Colon (tissue), 2 donors: ENCODE results near the gene SLC35B2.

ENCODE experiments used
- FAIRE-seq: peaks from 2 replicates; lab custom pipeline; 2012; peaks lifted over from hg19 to GRCh38; lab: Jason Lieb, UNC
- donor health status: control.
- donor health status: control.

Gene SLC35B2

DNA sequence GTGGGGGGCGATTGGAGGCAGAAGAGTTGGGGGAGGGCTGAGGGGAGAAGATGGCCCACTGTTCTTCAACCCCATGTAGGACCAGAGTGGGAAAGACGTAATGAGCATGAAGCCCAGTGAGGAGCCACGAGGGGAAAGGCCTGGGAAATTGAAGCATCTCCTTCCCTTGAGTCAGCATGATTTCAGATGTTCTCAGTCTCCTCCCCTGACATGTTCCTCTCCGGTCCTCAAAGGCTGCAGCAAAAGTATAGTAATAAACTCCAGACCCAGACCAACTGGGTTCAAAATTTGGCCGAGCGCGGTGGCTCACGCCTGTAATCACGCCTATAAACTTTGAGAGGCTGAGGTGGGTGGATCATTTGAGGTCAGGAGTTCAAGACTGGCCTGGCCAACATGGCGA is 9.9 kb upstream of the SLC35B2 start:
- no peak for FAIRE-seq

DNA sequence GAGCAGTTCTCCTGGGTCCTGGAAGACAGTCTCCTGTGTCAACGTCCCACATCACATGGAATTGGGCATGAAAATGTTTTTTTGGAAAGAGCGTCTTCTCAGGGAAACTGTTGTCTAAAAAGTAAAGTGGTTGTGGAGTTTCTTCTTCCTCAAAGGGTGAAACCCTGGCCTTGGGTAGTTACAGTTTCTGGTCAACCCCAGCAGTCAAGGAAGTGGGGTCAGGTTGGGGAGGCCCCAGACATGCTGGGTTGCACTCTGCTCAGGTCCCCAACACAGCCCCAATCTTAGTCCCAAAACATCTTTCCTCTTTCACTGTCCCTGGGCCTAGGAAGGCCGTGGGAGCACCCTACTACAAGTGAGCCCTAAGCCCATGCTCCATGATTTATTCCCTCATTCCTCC is 9.0 kb upstream of the SLC35B2 start:
- FAIRE-seq: no peak

DNA sequence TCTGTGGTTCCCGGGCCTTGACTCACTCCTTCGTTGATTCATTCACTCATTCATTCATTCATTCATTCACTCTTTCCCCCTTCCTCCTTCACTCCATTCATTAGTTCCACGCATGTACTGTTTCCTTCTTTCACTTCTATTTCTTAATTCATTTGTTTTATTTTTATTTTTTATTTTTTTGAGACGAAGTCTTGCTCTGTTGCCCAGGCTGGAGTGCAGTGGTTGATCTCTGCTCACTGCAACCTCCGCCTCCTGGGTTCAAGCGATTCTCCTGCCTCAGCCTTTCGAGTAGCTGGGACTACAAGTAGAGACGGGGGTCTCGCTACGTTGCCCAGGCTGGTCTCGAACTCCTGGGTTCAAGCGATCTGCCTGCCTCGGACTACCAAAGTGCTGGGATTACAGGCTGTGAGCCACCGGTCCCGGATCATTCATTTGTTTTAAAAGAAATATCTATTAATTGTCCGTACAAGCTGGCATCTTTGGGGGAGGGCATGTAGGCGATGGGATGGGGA is 8.4 kb upstream of the SLC35B2 start:
- no peak for FAIRE-seq

DNA sequence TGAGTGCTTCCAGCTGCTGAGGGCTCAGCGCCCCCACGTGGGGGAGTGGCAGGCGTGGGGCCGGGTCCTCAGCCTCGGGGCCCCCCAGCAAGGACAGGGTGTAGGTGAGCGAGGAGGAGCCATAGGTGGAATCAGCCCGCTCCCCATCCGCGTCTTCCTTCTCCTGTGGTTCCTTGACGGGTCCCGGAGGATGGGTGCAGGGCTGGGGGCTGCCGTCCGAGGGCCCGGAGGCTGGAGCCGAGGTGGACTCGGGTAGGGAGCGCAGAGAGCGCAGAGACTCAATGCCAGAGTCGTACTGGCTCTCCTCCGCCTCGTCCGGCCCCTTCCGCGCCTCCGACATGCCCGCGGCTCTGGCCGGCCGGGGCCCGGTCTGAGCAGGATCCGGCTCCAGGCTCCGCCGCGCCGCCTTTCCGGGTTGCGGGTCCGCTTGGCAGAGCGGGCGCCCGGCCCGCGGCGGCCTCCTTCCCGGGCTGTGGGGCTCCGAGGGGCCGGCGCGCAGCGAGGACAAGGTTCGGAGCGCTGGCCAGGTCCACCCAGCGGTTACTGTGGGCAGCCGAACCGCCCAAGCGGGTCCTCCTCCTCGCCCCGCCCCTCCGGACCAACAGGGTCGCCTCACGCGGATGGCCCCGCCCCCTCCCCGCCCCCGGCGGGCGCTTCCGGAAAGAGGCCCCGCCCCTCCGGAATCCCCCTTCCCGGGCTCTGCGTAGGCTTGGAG is 7.8 kb upstream of the SLC35B2 start, which contains the start of gene NFKBIE:
NFKBIE (minus strand) TSS at position 545 of the 715 bp plus-strand sequence; CDS start at position 340, 205 bp downstream.
- no peak for FAIRE-seq

DNA sequence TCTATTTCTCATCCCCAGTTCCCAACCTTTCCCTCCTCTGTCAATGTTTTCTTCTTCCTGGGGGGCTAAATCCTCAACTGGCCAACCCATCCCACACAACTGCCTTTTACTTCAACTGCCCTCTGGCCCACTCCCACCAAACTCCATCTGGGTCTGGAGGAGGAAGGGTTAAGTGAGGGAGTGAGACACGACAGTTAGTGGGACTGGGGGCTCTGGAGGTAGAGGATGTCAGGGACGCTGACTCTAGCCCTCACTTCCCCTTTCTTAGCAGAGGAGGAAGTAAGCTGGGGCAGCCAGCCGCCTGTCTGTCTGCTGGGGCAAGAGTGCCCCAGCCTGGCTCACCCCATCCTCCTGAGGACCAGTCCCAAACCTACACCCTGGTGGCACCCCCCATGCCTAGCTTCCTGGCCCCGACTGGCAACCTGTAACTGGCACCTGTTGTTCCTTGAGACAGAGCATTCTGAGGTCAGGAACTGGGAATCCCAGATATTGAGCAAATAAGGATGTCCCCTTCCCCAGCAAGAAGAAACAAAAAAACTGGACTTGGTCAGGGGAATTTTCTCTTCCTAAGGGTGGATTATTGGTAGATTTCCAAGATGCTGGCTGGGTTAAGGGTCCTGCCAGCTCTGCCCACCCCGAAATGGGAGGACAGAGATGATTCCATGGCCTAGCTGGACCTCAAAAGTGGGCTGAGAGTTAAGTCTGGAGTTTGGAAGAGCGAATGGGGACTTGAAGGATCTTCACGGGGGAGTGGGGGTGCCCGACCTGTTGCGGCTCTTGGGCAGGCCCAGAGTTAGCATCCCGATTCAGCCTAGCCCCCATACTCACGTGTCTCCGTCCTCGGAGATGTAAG is 7.1 kb upstream of the SLC35B2 start:
- FAIRE-seq: no peak

DNA sequence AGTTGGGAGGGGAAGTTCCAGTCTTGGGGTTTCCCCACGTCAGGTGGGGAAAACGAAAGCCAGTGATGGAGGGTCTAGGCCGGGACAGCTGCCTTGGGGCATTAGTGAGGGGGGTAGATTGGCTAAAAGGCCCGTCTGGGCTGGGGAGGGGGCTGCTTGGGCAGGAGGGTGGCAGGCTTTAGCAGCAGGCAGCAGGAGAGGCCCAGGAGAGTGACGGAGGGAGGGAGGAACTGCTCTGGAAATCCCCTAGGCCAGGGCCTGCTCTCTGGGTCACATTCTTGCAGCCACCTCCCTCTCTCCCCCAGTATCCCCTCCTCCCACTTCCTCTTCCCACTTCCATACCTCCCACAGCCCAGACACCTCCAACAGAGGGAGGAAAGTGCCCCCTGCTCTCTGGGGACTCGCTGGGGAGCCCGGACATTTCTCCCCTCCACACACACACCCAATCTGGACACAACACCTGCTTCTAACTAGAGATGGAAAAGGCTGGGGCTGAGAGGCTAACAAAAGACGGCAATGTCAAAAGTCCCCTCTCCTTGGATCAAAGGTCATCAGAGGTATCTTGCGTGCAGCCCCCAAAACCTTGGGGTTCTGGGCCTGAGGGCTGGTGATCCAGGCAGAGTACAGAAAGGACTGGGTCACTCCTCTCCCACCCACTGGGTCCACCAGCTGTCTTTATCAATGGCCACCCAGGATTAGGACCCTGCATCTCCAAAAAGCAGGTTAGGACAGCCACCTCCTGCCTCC is 6.2 kb upstream of the SLC35B2 start:
- no peak for FAIRE-seq

DNA sequence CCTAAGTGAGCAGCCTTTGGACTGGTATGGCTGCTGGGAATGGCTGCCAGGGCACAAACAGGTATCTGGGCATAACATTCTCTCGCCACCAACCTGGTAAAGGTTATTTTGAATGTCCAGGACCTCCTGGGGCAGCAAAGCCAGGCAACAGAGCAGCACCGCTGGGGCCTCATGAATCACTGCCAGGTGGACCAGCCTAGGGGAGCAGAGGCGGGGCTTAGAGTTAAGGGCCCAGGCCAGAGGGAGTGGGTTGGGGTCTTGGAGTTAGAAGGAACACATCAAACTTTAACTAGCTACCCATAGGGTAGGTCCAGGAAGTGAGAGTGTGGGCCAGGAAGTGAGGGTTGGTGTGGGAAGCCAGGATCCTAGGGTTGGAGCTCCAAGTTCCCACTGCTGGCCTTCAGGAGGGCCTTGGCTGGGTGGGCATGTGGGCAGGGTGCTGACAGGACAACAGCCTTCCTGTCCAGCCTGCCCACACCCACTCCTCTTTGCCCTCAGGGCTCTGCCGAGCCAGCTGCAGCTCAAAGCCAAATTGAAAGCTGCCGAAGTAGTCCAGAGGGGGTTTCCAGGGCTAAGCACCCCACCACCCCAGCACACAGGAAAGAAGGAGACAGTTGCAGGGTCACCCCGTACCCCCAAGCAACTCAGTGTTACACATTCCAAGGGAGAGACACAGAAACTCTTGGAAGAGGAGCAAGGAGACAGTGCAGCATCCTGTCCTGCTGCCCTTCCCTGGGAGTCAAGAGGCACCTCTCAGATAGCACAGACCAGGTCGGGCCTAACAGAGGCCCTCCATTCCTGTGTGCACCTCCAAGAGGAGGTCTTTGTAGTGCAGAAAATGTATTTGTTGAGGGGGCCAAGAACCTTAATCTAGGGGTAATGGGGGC is 5.4 kb upstream of the SLC35B2 start:
- FAIRE-seq: no peak

DNA sequence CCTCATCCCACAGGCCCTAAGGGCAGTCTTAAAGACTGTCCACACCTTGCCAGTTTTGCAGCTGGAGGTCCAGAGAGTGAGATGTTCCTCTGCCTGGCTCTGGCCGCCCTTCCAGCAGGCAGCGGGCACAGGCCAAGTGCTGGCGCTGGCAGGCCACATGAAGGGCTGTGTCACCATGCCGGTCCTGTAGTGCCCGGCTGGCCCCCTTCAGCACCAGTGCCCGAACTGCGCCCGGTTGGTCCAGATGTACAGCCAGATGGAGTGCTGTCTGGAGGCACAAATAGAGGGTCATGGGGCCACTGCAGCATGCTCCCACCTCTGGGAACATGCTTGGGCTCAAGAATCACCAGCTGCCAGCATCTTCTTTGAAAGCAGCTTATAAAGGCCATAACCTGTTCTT is 4.3 kb upstream of the SLC35B2 start:
- no peak for FAIRE-seq

DNA sequence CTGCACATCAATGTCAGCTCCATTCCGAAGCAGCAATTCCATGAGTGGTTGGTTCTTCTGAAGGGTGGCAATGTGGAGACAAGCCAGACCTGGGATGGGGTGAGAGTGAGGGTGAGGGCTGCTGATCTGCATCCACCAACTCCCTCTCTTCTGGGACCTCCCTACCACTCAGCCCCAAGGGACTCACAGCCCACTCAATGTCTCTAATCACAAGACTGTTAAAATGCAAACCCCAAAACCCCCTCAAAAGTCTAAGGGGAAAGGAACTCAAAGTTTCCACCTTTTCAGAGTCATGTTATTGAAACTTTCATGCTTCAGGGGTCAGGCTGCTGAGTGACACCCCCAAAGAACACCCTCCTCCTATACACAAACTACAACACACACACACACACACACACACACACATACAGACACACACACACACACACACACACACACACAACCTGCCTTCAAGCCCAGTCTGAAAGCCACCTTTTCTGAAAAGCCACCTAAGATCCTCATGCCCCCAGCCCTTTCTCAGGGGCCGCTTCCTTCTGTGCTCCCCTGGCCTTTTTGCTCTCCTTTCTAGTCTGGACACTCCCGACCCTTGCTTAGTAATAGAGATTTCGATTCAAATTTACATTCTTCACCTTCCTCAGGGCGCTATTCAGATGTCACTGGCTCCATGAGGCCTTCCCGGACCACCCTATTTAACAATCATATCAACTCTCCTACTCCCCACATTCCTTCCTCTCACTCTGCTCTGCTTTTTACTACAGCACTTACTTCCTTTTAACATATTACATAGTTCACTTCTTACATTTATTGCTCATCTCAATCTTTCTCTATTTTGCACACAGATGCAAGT is 3.3 kb upstream of the SLC35B2 start:
- no peak for FAIRE-seq

DNA sequence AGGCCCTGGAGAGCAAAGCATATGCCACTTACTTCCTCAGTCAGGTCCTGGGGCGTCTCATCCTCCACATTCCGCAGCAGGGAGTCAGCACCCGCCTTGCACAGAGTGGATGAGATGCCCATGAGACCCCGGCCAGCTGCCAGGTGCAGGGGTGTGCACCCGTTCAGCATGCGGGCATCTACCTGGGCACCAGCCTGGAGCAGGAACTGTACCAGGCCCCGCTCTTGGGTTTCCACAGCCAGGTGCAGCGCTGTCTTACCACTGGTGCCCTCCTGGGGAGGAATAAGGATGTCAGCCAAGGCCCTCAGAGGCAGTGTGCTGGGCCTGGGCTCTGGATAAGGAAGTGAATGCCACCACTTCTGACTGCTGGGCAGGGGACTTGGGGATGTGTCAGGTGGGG is 2.7 kb upstream of the SLC35B2 start:
- no peak for FAIRE-seq

DNA sequence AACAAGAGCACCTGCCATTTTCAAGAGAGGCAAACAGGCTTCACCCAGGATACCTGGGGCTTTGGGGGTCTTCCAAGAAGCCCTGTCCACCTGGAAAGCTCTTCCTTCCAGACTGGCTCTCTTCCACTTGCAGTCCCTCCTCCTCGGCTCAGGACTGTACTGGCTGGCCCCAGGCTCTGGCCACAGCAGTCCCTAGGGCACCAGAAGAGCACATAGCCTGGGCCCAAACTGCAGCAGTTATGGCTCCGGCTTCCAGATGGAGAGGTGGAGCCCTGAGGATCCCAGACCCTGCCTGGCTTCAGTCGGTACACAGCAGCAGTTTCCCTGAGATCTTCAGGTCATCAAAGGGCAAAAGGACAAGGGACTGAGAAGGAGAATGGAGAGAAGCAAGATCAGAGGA is 1.6 kb upstream of the SLC35B2 start:
- no peak for FAIRE-seq

DNA sequence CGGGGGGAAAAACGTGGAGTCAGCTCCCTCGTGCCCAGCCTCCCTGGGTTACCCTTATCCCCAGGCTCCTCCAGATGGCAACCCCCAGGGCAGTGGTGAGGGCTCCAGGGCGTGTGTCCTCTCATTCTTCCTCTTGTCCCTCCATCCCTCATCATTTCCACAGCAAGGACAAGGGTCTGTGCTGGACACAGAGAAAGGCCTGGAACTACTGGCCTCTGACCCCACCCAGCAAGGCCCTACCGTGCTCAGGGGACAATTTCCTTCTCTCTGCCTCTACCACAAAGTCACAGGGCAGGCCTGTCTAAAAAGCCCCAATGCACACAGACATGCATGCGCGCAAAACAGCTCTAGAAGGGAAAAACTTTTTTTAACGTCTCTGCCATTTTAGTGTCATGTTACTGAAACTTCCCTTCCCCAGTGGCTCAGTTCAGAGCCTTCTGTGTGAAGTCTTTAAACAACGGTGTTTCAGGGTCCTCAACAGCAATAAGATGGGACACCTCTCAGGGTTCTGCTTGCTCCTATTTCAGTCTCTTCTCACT is 1.1 kb upstream of the SLC35B2 start:
- FAIRE-seq: no peak

DNA sequence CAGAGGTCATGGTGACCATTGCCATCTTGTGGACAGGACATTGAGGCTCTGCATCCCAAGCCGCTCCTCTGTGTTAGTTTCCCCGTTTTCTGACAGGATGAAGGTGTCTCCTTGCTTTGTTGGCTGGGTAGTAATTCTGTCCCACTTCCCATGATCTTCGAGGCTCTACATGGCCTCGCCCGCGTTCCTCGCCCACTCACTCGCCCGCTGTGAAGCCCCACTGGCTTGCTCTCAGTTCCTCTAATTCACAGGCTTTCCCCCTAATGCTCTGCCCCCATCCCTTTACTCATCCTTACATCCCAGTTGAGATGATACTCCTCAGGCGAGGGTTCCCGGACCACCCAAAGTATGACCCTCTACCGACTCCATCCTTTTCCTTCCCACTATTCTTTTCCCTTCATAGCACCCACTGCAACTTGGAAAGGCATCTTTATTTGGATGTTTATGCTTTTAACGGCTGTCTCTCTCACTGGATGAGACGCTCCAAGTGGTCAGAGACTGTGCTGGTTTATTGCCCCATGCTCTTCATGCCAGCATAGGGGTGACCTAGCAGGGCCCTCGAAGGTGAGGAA is 511 bp upstream of the SLC35B2 start:
- FAIRE-seq: no peak

DNA sequence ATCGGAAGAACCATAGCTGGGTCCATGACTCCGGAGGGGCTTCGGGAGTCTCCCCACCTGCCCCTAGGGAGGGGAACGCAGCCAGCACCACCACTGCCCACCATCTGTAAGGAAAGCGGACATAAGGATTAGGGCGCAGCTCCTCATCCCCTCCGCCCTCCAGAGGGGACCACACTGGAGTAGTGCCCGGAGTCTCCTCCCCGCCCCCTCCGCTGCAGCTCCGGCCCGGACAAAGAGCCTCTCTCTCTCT is 628 bp downstream of the SLC35B2 start:
- no peak for FAIRE-seq

DNA sequence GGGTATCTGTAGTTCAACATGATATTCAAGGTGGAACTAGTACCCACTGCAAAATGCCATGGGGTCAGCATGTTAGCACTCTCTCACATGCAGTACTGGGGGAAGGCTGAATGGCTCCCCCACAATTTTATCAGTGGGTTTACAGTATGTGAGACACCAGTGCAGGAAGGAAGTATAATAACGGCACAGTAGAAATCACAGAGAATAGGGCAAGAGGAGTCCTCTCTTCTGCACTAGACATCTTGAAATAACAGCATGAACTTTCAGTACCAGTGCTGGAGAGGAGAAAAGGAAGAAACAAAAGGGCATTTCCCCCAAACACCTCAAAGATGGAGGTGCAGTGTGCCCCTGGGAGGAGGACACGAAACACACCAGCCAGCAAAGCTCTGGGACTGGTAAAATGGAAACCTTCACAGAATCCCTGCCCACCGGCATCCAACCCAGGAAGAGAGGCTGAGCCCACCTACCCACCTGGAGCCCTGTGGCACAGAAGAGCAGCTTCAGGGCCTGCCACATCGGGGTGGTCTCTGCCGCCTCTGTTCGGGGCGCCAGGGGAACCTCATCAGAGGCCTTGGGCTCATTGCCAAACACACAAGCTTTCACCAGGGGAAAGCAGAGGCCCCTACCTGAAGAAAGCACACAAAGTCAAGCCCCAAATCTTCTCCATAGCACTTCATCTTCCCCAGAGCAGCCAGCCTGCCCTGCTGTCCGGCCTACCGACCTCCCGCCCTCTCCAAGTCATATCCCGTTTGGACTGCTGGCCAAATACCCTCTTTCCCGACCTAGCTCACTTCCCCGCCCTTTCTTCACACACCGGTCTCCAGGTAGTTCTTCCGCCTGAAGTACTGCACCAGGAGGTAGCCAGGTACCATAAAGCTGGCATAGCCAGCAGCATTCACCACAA is 1.2 kb downstream of the SLC35B2 start:
- FAIRE-seq: no peak

DNA sequence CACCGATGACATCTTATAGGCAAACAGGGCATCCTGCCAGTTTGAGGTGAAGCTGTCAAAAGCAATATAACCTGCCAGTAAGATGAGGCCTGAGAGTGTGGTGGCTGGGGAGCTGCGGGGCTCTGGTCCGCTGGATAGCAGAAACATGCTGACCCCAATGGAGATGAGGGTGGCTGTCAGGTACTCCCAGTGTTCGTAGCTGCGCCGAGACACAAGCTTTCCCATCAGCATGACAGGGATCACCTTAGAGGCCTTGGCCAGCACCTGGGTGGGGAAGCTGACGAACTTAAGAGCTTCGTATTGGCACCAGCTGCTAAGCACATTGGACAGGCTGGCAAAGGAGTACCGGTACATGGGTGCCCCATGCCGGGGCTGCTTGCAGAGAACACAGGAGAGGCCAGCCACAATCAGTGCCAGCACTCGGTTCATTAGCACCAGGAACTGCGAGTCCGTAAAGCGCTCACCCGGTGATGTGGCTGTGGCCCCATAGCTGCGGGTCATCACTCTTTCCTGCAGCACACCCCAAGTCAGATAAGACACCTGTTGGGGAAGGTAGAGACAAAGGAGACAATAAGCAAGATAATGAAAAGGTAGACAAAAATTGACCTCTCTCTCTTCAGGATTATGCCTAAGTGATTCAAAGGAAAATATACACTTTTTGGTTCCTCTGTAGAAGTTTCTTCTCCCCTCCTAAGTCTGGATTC is 2.1 kb downstream of the SLC35B2 start:
- no peak for FAIRE-seq

DNA sequence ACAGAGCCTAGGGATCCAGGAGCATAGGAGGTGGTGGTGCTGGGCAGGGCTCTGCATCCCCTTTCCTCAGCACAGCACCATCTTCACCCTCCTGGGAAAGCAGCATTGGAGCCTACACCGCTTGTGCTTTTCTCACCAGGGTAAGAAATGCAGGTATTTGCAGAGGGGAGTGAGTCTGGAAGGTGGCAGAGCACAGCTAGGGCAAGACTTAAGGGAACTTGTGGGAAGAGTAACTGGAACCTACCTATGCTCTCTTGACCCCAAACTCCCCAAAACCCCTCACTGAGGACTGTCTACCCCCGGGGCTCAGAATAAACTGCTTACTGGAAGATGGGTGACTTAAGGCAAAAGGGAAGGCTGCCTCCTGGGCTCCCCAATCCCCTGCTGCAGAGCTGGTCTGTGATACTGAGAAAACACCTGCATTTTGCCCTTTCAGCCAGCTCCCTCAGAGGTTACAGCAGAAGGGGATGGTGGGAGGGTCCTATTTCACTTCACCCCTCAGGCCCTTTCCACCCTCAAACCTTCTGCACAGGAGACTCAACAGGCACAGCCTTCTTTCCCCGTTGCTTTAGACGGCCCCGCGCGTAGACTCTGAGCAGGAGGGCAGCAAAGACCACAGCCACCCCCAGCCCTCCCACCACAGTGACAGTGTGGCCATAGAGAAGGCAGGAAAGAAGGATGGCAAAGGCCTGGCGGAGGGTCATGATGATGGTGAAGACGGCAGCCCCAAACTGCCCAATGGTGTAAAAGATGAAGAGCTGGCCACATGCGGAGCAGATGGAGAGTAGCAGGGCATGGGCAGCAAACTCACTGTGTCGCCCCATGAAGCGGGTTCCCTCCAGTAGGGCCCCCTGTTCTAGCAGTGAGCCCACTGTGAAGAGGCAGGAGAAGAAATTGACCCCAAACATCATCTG is 2.9 kb downstream of the SLC35B2 start:
- FAIRE-seq: no peak
